Peyer's patch (tissue), 4 donors: Measurements from ENCODE around the gene CADPS2.

Experiments
- POLR2A ChIP-seq, 2 donors: fragments of 450-650 bp; IDR thresholded peaks; one replicate each; pipeline ENCODE4 v1.5.1; 2017; ENCODE audit warnings: antibody characterized with exemption in 2 of 2, mild to moderate bottlenecking in 2 of 2, moderate library complexity in 2 of 2
- TF ChIP-seq, protein P1 (sequence below), 6 experiments: fragments of 450-650 bp in 4 of 6; fragments of 200-600 bp in 2 of 6; sonication (generic) in 1 of 6; IDR thresholded peaks; one replicate each; pipeline ENCODE4 v1.5.1; 2017 to 2019; ENCODE audit warnings: antibody characterized with exemption in 6 of 6, mild to moderate bottlenecking in 3 of 6, moderate library complexity in 1 of 6

DNA sequence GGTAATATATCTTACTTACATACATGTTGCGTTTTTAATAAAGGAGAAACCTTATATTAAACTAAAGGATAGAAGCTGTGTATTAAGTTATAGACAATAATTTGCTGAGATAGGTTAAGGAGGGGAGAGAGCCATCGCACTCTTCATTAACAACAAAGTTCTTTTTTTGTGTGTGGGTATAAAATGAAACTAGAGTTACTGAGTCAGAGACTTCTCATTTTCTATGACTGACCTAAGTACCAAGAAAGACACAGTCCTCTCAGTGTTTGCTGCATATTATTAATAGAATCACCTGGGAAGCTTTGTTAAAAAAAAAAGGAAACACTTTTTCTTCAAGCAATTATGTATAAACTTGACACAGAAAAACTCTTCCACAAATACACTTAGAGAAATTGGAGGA lies 613.1 kb downstream of the CADPS2 start:
- no peak for TF ChIP-seq POLR2A (IDR thresholded peaks at IDR 0.05)
- TF ChIP-seq, protein P1, sequence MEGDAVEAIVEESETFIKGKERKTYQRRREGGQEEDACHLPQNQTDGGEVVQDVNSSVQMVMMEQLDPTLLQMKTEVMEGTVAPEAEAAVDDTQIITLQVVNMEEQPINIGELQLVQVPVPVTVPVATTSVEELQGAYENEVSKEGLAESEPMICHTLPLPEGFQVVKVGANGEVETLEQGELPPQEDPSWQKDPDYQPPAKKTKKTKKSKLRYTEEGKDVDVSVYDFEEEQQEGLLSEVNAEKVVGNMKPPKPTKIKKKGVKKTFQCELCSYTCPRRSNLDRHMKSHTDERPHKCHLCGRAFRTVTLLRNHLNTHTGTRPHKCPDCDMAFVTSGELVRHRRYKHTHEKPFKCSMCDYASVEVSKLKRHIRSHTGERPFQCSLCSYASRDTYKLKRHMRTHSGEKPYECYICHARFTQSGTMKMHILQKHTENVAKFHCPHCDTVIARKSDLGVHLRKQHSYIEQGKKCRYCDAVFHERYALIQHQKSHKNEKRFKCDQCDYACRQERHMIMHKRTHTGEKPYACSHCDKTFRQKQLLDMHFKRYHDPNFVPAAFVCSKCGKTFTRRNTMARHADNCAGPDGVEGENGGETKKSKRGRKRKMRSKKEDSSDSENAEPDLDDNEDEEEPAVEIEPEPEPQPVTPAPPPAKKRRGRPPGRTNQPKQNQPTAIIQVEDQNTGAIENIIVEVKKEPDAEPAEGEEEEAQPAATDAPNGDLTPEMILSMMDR (IDR thresholded peaks at IDR 0.05): no peak
